ENCODE measurements around the gene EDIL3. TPM values are rescaled to one million over a fixed set of nuclear protein-coding genes. Genes with fewer than 3 reads are reported as not detected.

Gene EDIL3
- total and polyA plus RNA-seq, 2 donors (not counting 3 experiments of a cell fraction or from before 2014, with no cell fraction given) = 9.1 to 28.8 TPM

DNA sequence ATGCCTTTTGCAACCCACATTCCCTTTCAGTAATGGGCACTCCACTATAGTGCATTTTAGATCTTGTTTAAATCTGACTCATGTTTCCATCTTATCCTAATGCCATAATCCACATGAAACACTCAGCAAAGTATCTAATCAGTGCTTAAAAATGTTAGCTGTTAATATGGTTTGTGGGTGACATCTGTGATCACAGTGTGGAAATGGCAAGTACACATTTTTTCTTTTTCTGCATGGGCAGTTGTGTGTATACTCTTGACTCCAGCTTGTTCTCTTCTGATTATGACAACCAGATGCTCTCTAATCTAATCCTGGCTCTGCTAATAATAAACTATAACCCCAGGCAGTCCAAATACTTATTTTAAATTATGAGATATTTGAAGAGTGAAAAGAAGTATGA is 103.3 kb downstream of the EDIL3 start:
- H3K4me1 ChIP-seq (ENCODE audit: control insufficient read depth, extremely low read depth, insufficient read depth, low read length) = no peaks in the 10 kb centered on the region
- CTCF ChIA-PET = no interaction called here
- H3K9ac ChIP-seq (replicated peaks; ENCODE audit: extremely low read depth, insufficient read depth, low read length) = no peak overlapping the region
- POLR2A ChIA-PET = no interaction called here
- no peaks in the 10 kb centered on the region for H3K9me3 ChIP-seq (replicated peaks; ENCODE audit: control insufficient read depth, insufficient read depth, low read length)
- dilution Hi-C loops (cut with MboI; ENCODE audit: extremely low pct_ligation_motif_present, low sequenced_read_pairs) = no loop called here
- no peaks in the 10 kb centered on the region for H3K36me3 ChIP-seq (ENCODE audit: control insufficient read depth in 2 of 2, extremely low read depth in 1 of 2, insufficient read depth in 2 of 2, low read length in 2 of 2)
- no peak overlapping the region for H3K4me2 ChIP-seq (ENCODE audit: insufficient read depth, low read length)
- no peaks in the 10 kb centered on the region for H3K79me2 ChIP-seq (ENCODE audit: control insufficient read depth, insufficient read depth, low read length)
- no peak overlapping the region for H3K4me3 ChIP-seq (replicated peaks in 1 of 3; ENCODE audit: insufficient read depth in 1 of 3, low read depth in 1 of 3, low read length in 3 of 3)
- FAIRE-seq (no peak), DNase-seq (ENCODE audit: low read depth, low spot score) (no peak)
- no peaks in the 10 kb centered on the region for H3K9me1 ChIP-seq (replicated peaks; ENCODE audit: control insufficient read depth, extremely low read depth, insufficient read depth, low read length)
- intact Hi-C loops (cut with micrococcal nuclease) = no loop called here
- no peak for TF ChIP-seq JUN (IDR thresholded peaks at IDR 0.05; ENCODE audit: borderline replicate concordance, insufficient read depth, insufficient read length, low read depth)
- no peak for TF ChIP-seq POLR2A (IDR thresholded peaks at IDR 0.05; ENCODE audit: low read depth, low read length)
- no peak for TF ChIP-seq EZH2 (IDR thresholded peaks at IDR 0.05; ENCODE audit: borderline replicate concordance, low read depth, low read length, severe bottlenecking)
- TF ChIP-seq, protein P1, sequence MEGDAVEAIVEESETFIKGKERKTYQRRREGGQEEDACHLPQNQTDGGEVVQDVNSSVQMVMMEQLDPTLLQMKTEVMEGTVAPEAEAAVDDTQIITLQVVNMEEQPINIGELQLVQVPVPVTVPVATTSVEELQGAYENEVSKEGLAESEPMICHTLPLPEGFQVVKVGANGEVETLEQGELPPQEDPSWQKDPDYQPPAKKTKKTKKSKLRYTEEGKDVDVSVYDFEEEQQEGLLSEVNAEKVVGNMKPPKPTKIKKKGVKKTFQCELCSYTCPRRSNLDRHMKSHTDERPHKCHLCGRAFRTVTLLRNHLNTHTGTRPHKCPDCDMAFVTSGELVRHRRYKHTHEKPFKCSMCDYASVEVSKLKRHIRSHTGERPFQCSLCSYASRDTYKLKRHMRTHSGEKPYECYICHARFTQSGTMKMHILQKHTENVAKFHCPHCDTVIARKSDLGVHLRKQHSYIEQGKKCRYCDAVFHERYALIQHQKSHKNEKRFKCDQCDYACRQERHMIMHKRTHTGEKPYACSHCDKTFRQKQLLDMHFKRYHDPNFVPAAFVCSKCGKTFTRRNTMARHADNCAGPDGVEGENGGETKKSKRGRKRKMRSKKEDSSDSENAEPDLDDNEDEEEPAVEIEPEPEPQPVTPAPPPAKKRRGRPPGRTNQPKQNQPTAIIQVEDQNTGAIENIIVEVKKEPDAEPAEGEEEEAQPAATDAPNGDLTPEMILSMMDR (IDR thresholded peaks at IDR 0.05; ENCODE audit: extremely low read depth in 1 of 2, insufficient read depth in 1 of 2, low read depth in 1 of 2, low read length in 2 of 2) = no peak
- no peak for TF ChIP-seq POLR2AphosphoS5 (IDR thresholded peaks at IDR 0.05; ENCODE audit: insufficient read depth, low read depth, low read length)
- no peak for TF ChIP-seq MYC (IDR thresholded peaks at IDR 0.05; ENCODE audit: low read depth, low read length)
- TF ChIP-seq, protein P2, sequence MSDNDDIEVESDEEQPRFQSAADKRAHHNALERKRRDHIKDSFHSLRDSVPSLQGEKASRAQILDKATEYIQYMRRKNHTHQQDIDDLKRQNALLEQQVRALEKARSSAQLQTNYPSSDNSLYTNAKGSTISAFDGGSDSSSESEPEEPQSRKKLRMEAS (IDR thresholded peaks at IDR 0.05; ENCODE audit: insufficient read depth, insufficient read length) = no peak
- no peak for TF ChIP-seq FOS (IDR thresholded peaks at IDR 0.05; ENCODE audit: borderline replicate concordance, insufficient read depth, low read length)
- H3K27me3 ChIP-seq (ENCODE audit: control insufficient read depth in 2 of 2, insufficient read depth in 2 of 2, low read length in 2 of 2) = no peaks in the 10 kb centered on the region
- BruUV-seq (replicated peaks) = no TSS peak
- H3K27ac ChIP-seq (ENCODE audit: insufficient read depth, low read depth, low read length) = no peak overlapping the region
- H2AFZ ChIP-seq (ENCODE audit: low read depth, low read length) = no peak overlapping the region
- no peaks in the 10 kb centered on the region for H4K20me1 ChIP-seq (replicated peaks; ENCODE audit: control insufficient read depth, extremely low read depth, insufficient read depth, low read length)
